CD4-positive, alpha-beta T cell treated with Interleukin-6 at 100 ng/mL for 8 hours (primary cell): Measurements from ENCODE around the gene OR2T12.
"Not testable (repeated sequence)": the region's sequence is repeated elsewhere in the genome, so short reads cannot be mapped to it uniquely, and the experiment has no call there.

Source experiments
- DNase-seq: peaks from one replicate; pipeline ENCODE4 v3.0.0-alpha.2; 2020; ENCODE audit warnings: mixed read lengths, low spot score

Gene OR2T12, protein sequence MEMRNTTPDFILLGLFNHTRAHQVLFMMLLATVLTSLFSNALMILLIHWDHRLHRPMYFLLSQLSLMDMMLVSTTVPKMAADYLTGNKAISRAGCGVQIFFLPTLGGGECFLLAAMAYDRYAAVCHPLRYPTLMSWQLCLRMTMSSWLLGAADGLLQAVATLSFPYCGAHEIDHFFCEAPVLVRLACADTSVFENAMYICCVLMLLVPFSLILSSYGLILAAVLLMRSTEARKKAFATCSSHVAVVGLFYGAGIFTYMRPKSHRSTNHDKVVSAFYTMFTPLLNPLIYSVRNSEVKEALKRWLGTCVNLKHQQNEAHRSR

DNA sequence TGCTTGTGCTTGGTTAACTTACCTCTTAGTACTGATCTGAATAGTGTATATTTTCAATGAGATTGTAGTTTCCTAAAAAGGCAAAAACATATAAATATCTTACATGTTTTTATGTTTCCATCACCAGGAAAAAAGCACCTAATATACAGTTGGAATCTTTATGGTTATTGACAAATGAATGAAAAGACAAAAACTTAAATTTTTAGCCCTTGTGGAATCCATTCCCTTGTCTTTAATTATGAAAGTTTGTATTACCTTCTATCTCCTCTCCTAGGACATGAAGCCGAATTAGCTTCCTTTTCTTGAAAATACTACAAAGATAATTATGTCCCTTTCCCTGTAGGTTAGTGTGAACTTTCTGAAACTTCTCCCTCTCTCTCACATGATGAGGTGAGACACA is at the start of gene OR2T12:
OR2T12 (minus strand) TSS at position 101 of the 400 bp plus-strand sequence. CDS start 7,846 bp downstream, outside the sequence.
- no peak for DNase-seq

DNA sequence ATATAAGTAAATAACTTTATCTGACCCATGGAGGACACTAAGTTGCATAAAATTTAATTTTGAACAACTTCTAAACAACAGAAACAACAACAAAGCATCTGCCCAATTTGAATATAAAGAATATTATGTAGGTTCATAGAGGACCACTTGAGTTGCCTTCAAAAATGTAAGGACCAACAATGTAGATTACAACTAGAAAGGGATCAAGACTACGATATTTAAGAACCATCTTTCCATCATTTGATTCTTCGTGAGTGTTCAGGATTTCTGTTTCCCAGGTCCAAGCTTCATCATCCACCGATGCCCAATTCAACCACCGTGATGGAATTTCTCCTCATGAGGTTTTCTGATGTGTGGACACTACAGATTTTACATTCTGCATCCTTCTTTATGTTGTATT is 45.3 kb upstream of the OR2T12 start, which contains the start of gene OR14C36:
OR14C36 (plus strand) TSS at position 301 of the 400 bp plus-strand sequence; CDS start at position 301, 0 bp downstream.
- no peak for DNase-seq

DNA sequence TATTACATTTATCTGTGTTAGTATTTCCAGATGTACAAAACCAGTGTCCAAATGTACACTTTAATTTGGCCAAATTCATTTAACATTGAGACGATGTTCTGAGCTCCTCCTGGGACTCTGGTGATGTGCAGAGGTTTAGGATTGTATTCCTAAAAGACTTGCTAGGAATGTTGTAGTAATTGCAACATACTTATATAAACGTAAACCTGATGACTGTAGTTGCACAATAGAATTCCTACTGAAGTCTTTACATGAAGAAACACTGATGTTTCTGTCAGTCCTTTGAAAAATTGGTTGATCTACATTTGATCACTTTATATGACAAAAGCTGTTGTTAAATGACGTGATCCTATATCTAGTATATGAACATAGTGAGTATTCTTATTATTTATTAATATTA is 40.2 kb upstream of the OR2T12 start:
- DNase-seq: no peak

DNA sequence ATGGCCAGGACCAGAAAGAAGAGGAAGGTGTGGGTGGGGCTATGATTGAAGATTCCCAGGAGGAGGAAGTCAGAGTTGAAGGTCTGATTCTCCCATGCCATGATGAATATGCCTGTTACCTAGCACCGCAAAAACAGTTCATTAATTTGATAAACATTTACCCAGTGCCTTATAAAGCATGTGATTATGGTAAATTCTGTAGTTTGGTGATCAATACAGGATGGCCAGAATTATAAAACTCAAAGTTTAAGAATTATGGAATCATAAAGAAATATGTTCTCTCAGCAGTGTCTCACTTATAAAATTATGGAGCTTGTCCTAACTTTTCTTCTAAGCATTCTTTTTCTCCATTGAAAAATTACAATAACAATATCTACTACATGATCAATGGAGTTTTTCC is 21.2 kb upstream of the OR2T12 start, which contains the start of gene OR2M7:
OR2M7 (minus strand) TSS at position 101 of the 400 bp plus-strand sequence; CDS start at position 101, 0 bp downstream.
- no peak for DNase-seq

DNA sequence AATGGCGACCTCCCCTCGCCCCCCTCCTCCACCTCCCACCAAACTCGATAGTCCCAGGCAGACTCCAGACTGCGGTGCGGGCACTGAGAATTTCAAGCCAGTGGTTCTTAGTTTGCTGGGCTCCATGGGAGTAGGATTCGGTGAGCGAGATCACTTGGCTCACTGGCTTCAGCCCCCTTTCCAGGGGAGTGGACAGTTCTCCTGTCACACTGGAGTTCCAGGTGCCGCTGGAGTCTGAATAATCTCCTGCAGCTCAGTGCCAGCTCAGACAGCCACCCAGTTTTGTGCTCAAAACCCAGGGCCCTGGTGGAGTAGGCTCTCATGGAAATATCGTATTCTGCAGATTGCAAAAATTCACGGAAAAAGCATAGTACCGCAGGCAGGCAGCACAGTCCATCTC is 13.6 kb upstream of the OR2T12 start:
- no peak for DNase-seq

DNA sequence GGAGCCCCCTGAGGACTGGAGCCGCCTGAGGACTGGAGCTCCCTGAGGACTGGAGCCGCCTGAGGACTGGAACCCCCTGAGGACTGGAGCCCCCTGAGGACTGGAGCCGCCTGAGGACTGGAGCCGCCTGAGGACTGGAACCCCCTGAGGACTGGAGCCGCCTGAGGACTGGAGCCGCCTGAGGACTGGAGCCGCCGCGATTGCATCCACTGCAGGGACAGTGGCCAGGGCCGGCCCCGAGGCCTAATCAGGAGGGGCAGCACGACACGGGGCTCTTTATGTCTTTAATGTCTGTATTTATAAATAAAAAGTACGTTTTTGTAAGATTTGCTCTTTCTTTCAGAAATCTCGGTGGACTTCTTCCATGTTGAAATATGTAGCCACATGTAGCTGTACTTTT is 3.5 kb upstream of the OR2T12 start:
- DNase-seq: not testable (repeated sequence)

DNA sequence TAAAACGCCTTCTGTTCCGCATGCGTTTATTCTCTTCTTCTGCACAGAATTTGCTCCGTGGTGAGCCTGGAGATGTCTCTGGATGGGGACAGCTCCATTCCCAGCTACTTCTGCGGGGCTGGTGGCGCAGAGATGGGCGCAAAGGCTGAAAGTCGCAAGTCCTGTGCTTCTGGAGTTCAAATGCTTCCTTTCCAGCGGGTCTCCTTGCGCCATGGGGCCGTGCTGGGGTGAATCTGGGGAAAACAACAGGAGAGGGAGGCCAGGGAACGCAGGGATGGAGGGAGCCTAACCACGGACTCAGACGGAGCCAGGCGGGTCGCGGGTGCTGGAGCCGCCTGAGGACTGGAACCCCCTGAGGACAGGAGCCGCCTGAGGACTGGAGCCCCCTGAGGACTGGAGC is 2.9 kb upstream of the OR2T12 start:
- DNase-seq: no peak

DNA sequence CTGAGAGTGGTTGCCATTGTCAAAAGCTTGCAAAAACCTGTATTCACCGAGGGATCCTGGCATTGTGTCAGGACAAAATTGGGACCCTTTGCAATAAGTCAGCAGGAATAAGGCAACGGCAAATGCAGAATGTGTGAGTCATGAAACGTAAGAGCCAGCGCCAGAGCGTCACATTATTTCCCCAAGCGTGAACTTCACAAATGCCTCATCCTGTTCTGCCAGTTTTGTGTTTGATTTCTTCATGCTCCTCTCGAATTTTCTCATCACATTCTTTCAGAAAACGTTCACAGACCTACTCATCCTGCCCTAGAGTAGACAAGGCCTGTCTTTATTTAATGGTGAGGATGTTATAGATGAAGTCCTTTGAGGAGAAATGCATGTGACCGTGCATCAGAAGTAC is 2.4 kb upstream of the OR2T12 start:
- not testable (repeated sequence) for DNase-seq

DNA sequence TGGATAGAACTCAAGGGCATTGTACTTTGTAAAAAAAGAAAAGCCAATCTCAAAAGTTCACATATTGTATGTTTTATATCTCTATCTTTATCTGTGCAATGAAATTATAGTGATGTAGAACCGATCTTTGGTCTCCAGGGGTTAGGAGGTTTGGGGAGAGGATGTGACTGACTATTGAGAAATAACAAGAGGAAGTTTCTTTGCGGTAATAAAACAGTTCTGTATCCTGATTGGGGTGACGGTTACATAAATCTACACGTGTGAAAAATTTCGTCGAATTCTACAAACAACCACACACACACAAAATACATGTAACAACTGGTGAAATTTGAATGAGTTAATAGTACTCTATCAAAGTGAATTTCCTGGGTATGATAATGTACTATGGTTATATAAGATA is 14.8 kb downstream of the OR2T12 start:
- no peak for DNase-seq

DNA sequence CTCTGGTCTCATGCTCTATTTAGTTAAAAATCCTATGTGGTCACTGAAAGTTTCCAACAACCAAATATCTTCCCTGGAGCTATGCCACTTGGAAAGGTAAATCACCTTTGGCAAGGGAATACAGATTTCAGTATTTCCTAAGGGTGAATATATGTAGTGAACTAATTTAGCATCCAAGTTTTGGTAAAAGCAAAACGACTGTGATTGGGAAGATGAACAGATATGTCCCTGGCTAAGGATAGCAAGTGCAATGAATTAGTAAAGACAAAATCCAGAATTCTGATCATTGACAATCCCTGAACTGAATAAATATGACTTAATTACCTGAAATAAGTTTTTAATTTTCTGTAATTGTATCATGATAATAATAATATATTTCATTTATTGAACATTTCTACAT is 25.3 kb downstream of the OR2T12 start, which contains the start of gene OR2T33:
OR2T33 (minus strand) TSS at position 101 of the 400 bp plus-strand sequence. CDS start 4,162 bp downstream, outside the sequence.
- no peak for DNase-seq

DNA sequence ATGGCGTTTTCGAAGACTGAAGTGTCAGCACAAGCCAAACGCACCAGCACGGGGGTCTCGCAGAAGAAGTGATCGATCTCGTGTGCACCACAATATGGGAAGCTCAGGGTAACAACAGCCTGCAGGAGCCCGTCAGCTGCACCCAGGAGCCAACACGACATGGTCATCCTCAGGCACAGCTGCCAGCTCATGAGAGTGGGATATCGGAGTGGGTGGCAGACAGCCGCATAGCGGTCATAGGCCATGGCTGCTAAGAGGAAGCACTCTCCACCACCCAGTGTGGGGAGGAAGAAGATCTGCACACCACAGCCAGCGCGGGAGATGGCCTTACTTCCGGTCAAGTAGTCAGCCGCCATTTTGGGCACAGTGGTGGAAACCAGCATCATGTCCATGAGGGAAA is 30.0 kb downstream of the OR2T12 start:
- DNase-seq: not testable (repeated sequence)

DNA sequence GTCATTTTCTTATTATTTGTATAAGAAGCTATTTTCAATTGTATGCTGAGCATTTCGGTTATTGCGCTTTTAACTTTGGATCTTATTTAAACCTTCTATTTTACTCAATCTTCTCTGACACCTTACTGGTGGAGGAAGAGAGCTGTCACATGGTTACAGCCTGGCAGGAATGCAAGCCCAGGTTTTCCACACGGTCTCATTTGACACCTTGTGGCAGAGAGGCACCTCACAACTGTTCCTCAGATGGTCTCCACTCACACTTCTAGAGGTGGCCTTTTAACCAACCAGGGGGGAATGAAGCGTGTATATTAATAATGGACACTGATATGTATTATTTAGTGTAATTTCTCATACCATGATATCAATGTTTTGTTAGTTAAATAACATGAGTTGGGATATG is 35.0 kb downstream of the OR2T12 start:
- DNase-seq: no peak

DNA sequence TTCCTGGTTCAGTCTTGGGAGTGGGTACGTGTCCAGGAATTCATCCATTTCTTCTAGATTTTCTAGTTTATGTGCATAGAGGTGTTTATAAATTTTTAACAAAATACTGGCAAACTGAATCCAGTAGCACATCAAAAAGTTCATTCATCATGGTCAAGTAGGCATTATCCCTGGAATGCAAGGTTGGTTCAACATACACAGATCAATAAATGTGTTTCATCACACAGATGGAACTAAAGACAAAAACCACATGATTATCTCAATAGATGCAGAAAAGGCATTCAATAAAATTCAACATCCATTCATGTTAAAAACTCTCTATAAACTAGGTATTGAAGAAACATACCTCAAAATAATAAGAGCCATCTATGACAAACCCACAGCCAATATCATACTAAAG is 43.9 kb downstream of the OR2T12 start:
- DNase-seq: not testable (repeated sequence)

DNA sequence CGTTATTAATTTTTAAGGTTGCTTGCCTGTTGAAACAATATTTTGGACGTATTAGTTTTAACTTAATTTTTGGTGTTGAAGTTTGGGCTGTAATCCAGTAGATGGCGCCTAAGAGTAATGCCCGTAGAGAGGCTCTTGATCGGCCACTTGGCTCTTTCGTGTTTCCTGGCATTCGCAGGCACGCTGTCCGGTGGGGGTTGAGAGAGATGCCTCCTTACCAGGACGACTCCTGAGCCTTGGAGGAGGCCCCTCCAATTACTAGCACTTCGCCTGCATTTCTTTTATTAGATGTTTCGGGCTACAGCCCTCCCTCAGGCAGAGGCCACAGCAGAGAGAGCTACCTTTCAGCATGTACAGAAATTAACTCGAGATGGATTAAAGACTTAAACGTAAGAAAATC is 60.0 kb downstream of the OR2T12 start:
- peak; percentile 3 for DNase-seq
